Mesenchymal stem cell (in vitro differentiated cells and primary cell): ENCODE measurements around the gene ADAM23.

Experiments used
- DNase-seq: peaks from one replicate; pipeline ENCODE4 v3.0.0-alpha.2; 2013
- H2AFZ ChIP-seq: one replicate; pipeline ENCODE4 v1.6.1; 2013; ENCODE audit warnings: low read depth, mild to moderate bottlenecking, control low read depth, inconsistent platforms, low read length, moderate library complexity
- H2AK5ac ChIP-seq: 2 replicates; pipeline ENCODE4 v1.6.1; 2013; ENCODE audit warnings: low read length, moderate library complexity, mild to moderate bottlenecking, inconsistent platforms; ENCODE audit not compliant: severe bottlenecking
- H2BK120ac ChIP-seq: one replicate; pipeline ENCODE4 v1.6.1; 2013; ENCODE audit warnings: low read depth, mild to moderate bottlenecking, inconsistent platforms, low read length, moderate library complexity
- H2BK12ac ChIP-seq, 2 experiments: one replicate each; pipeline ENCODE4 v1.6.1; 2013; ENCODE audit warnings: inconsistent platforms in 2 of 2, low read length in 2 of 2, mild to moderate bottlenecking in 2 of 2, moderate library complexity in 2 of 2, control low read depth in 1 of 2
- H2BK15ac ChIP-seq: one replicate; pipeline ENCODE4 v1.6.1; 2013; ENCODE audit warnings: mild to moderate bottlenecking, low read depth, inconsistent platforms; ENCODE audit not compliant: poor library complexity, severe bottlenecking
- H2BK5ac ChIP-seq: 2 replicates; pipeline ENCODE4 v1.6.1; 2013; ENCODE audit warnings: low read depth, mild to moderate bottlenecking, low read length, control low read depth, inconsistent platforms; ENCODE audit not compliant: poor library complexity, severe bottlenecking
- H3K14ac ChIP-seq, 2 experiments: one replicate each; pipeline ENCODE4 v1.6.1; 2013; ENCODE audit warnings: inconsistent platforms in 2 of 2, low read length in 2 of 2, control low read depth in 1 of 2, mild to moderate bottlenecking in 1 of 2, moderate library complexity in 1 of 2
- H3K18ac ChIP-seq, 2 experiments: one replicate each; pipeline ENCODE4 v1.6.1; 2013; ENCODE audit warnings: inconsistent platforms in 2 of 2, low read length in 2 of 2, control low read depth in 1 of 2, low read depth in 1 of 2, mild to moderate bottlenecking in 1 of 2
- H3K23ac ChIP-seq, 2 experiments: one replicate each; pipeline ENCODE4 v1.6.1; 2013; ENCODE audit warnings: inconsistent platforms in 2 of 2, low read length in 2 of 2, mild to moderate bottlenecking in 2 of 2, moderate library complexity in 2 of 2, control low read depth in 1 of 2
- H3K27ac ChIP-seq: 2 replicates; pipeline ENCODE4 v1.5.1; 2013; ENCODE audit warnings: mild to moderate bottlenecking, moderate library complexity, low read length, control low read depth, inconsistent platforms; ENCODE audit not compliant: poor library complexity, severe bottlenecking
- H3K27me3 ChIP-seq, 2 experiments: 2 replicates each; pipeline versions ENCODE4 v1.6.1 to v1.7.0; 2013; ENCODE audit warnings: low read length in 2 of 2, mild to moderate bottlenecking in 2 of 2, moderate library complexity in 2 of 2, control low read depth in 1 of 2, inconsistent platforms in 1 of 2; ENCODE audit not compliant: control insufficient read depth in 1 of 2, insufficient read depth in 1 of 2
- H3K36me3 ChIP-seq, 2 experiments: 2 replicates each; pipeline versions ENCODE4 v1.6.1 to v1.7.0; 2013; ENCODE audit warnings: low read length in 2 of 2, control low read depth in 1 of 2, inconsistent platforms in 1 of 2, low read depth in 1 of 2, mild to moderate bottlenecking in 1 of 2; ENCODE audit not compliant: insufficient read depth in 2 of 2, control insufficient read depth in 1 of 2
- H3K4ac ChIP-seq, 2 experiments: one replicate each; pipeline ENCODE4 v1.6.1; 2013; ENCODE audit warnings: inconsistent platforms in 2 of 2, low read length in 2 of 2, mild to moderate bottlenecking in 2 of 2, moderate library complexity in 2 of 2, control low read depth in 1 of 2, low read depth in 1 of 2
- H3K4me1 ChIP-seq: 2 replicates; pipeline ENCODE4 v1.6.1; 2013; ENCODE audit warnings: low read depth, low read length, control low read depth; ENCODE audit not compliant: control insufficient read depth, insufficient read depth
- H3K4me2 ChIP-seq: 2 replicates; pipeline ENCODE4 v1.6.1; 2013; ENCODE audit warnings: low read length, mild to moderate bottlenecking, inconsistent platforms; ENCODE audit not compliant: poor library complexity, severe bottlenecking
- H3K4me3 ChIP-seq, 2 experiments: 2 replicates each; pipeline versions ENCODE4 v1.5.1 to v1.7.0; 2013; ENCODE audit warnings: low read length in 2 of 2, mild to moderate bottlenecking in 2 of 2, control low read depth in 1 of 2, low read depth in 1 of 2; ENCODE audit not compliant: insufficient read depth in 1 of 2
- H3K79me1 ChIP-seq: replicated peaks from 2 replicates; pipeline ENCODE4 v1.6.1; 2013; ENCODE audit warnings: mild to moderate bottlenecking, control low read depth, low read length, inconsistent platforms; ENCODE audit not compliant: poor library complexity, severe bottlenecking
- H3K9ac ChIP-seq: 2 replicates; pipeline ENCODE4 v1.7.0; 2013; ENCODE audit warnings: mild to moderate bottlenecking, low read length, moderate library complexity
- H3K9me3 ChIP-seq: 2 replicates; pipeline ENCODE4 v1.7.0; 2013; ENCODE audit warnings: mild to moderate bottlenecking, low read length; ENCODE audit not compliant: control insufficient read depth
- H4K8ac ChIP-seq: one replicate; pipeline ENCODE4 v1.6.1; 2013; ENCODE audit warnings: inconsistent platforms, mild to moderate bottlenecking, low read length, moderate library complexity
- H4K91ac ChIP-seq: one replicate; pipeline ENCODE4 v1.6.1; 2013; ENCODE audit warnings: mild to moderate bottlenecking, low read length, inconsistent platforms
- WGBS: methylation state at CpG from one replicate; pipeline ENCODE4 v1.1.7; 2013; ENCODE audit warnings: mixed read lengths; 5-methylcytosine and 5-hydroxymethylcytosine counted together

The ADAM23 gene

GRCh38 chr2:206639636-206640035 is 196.3 kb downstream of the ADAM23 start:
- H3K27me3 ChIP-seq = peaks cover 22 to 25% of the 10 kb centered on the region in 2 experiments
- H2BK5ac ChIP-seq = no peak overlapping the region
- peaks cover 8% of the 10 kb centered on the region for H3K9me3 ChIP-seq
- H2BK12ac ChIP-seq = no peak overlapping the region
- 16% methylated on average over 2 of the region's 2 CpGs for WGBS
- no peak overlapping the region for H3K4ac ChIP-seq
- no peak overlapping the region for H2AK5ac ChIP-seq
- DNase-seq = no peak
- no peak overlapping the region for H3K18ac ChIP-seq
- no peak overlapping the region for H2AFZ ChIP-seq
- H3K36me3 ChIP-seq = no peaks in the 10 kb centered on the region
- no peak overlapping the region for H3K4me2 ChIP-seq
- H3K4me1 ChIP-seq = peaks cover 6% of the 10 kb centered on the region
- H2BK15ac ChIP-seq = no peak overlapping the region
- H4K8ac ChIP-seq = no peak overlapping the region
- no peak overlapping the region for H3K9ac ChIP-seq
- no peak overlapping the region for H3K4me3 ChIP-seq
- no peak overlapping the region for H3K23ac ChIP-seq
- no peak overlapping the region for H3K14ac ChIP-seq
- H2BK120ac ChIP-seq = no peak overlapping the region
- H3K79me1 ChIP-seq = no peaks in the 10 kb centered on the region
- H3K27ac ChIP-seq = no peak overlapping the region
- H4K91ac ChIP-seq = no peak overlapping the region

GRCh38 chr2:206641226-206641625 is 197.9 kb downstream of the ADAM23 start:
- Histone ChIP-seq H3K23ac (no peak overlapping the region), H3K79me1 (no peaks in the 10 kb centered on the region), H3K36me3 (no peaks in the 10 kb centered on the region), H3K4me1 (peaks cover 6% of the 10 kb centered on the region), H2BK120ac (no peak overlapping the region), H3K14ac (no peak overlapping the region), H3K9ac (no peak overlapping the region), H2AFZ (no peak overlapping the region), H3K4me3 (no peak overlapping the region), H3K4ac (no peak overlapping the region), H4K91ac (no peak overlapping the region), H2BK15ac (no peak overlapping the region), H3K4me2 (no peak overlapping the region), H3K9me3 (peaks cover 8% of the 10 kb centered on the region), H2AK5ac (no peak overlapping the region), H4K8ac (no peak overlapping the region), H3K18ac (no peak overlapping the region), H3K27ac (no peak overlapping the region), H3K27me3 (peaks cover 22 to 25% of the 10 kb centered on the region in 2 experiments), H2BK12ac (no peak overlapping the region), H2BK5ac (no peak overlapping the region)
- DNase-seq = no peak
- 56% methylated on average over 3 of the region's 3 CpGs for WGBS

- no peak within 1 kb of the TSS for H4K91ac ChIP-seq
- no peak within 1 kb of the TSS for H2BK15ac ChIP-seq
- WGBS = 3% methylated on average over 52 of the region's 56 CpGs
- no peaks in the 10 kb centered on the region for H3K79me1 ChIP-seq
- H3K4me3 ChIP-seq = no peak within 1 kb of the TSS
- no peak within 1 kb of the TSS for H2BK12ac ChIP-seq
- peaks cover 22 to 25% of the 10 kb centered on the region in 2 experiments for H3K27me3 ChIP-seq
- no peak within 1 kb of the TSS for H3K4ac ChIP-seq
- no peak within 1 kb of the TSS for H3K4me2 ChIP-seq
- peak; percentile 69 for DNase-seq
- H4K8ac ChIP-seq = no peak within 1 kb of the TSS
- peaks cover 8% of the 10 kb centered on the region for H3K9me3 ChIP-seq
- no peak within 1 kb of the TSS for H3K27ac ChIP-seq
- no peak within 1 kb of the TSS for H2AFZ ChIP-seq
- no peak within 1 kb of the TSS for H3K14ac ChIP-seq
- no peak within 1 kb of the TSS for H2AK5ac ChIP-seq
- no peak within 1 kb of the TSS for H2BK120ac ChIP-seq
- no peaks in the 10 kb centered on the region for H3K36me3 ChIP-seq
- H2BK5ac ChIP-seq = no peak within 1 kb of the TSS
- H3K9ac ChIP-seq = no peak within 1 kb of the TSS
- no peak within 1 kb of the TSS for H3K18ac ChIP-seq
- H3K4me1 ChIP-seq = peaks cover 6% of the 10 kb centered on the region
- no peak within 1 kb of the TSS for H3K23ac ChIP-seq
These were observed 199.0 kb downstream of the ADAM23 start, which contains the start of gene FAM237A for GRCh38 chr2:206642075-206643025. TSS of gene FAM237A (plus strand) at chr2:206642487. CDS start at chr2:206644237, 1,750 bp downstream.

GRCh38 chr2:206647985-206648384 is 204.7 kb downstream of the ADAM23 start:
- Histone ChIP-seq H2BK15ac (no peak overlapping the region), H3K14ac (no peak overlapping the region), H3K4ac (no peak overlapping the region), H3K79me1 (no peaks in the 10 kb centered on the region), H3K4me2 (no peak overlapping the region), H3K4me1 (no peaks in the 10 kb centered on the region), H2BK12ac (no peak overlapping the region), H2BK5ac (no peak overlapping the region), H3K18ac (no peak overlapping the region), H2BK120ac (no peak overlapping the region), H3K9ac (no peak overlapping the region), H4K91ac (no peak overlapping the region), H3K9me3 (no peaks in the 10 kb centered on the region), H2AK5ac (no peak overlapping the region), H3K36me3 (no peaks in the 10 kb centered on the region), H2AFZ (no peak overlapping the region), H3K27ac (no peak overlapping the region), H3K4me3 (no peak overlapping the region), H3K27me3 (no peaks in the 10 kb centered on the region), H3K23ac (no peak overlapping the region), H4K8ac (no peak overlapping the region)
- DNase-seq = no peak
- WGBS = no CpG with 5 or more reads among the region's 1 CpG
